LNCaP clone FGC (cell line): ENCODE data around the gene TFEB.

Experiments
- DNase-seq: peaks from one replicate; pipeline ENCODE4 v3.0.0-alpha.2; 2011; ENCODE audit warnings: low read depth
- H3K4me3 ChIP-seq: 2 replicates; pipeline ENCODE4 v1.5.1; 2011; ENCODE audit warnings: mild to moderate bottlenecking, low read depth, low read length, control low read depth
- TF ChIP-seq, protein P1 (sequence below): IDR thresholded peaks from 2 replicates; pipeline ENCODE4 v1.5.1; 2012; ENCODE audit warnings: mild to moderate bottlenecking; ENCODE audit not compliant: control insufficient read depth, insufficient read depth; ENCODE audit errors: extremely low read depth

The TFEB gene

GRCh38 chr6:41735427-41736185 is at the start of gene TFEB:
Gene TFEB, minus strand, starts transcription at chr6:41735608. Its CDS starts 44,395 bp downstream, at chr6:41691213.
- DNase-seq: no peak
- peak within 1 kb of the TSS; percentile 61 for H3K4me3 ChIP-seq
- TF ChIP-seq, protein P1, sequence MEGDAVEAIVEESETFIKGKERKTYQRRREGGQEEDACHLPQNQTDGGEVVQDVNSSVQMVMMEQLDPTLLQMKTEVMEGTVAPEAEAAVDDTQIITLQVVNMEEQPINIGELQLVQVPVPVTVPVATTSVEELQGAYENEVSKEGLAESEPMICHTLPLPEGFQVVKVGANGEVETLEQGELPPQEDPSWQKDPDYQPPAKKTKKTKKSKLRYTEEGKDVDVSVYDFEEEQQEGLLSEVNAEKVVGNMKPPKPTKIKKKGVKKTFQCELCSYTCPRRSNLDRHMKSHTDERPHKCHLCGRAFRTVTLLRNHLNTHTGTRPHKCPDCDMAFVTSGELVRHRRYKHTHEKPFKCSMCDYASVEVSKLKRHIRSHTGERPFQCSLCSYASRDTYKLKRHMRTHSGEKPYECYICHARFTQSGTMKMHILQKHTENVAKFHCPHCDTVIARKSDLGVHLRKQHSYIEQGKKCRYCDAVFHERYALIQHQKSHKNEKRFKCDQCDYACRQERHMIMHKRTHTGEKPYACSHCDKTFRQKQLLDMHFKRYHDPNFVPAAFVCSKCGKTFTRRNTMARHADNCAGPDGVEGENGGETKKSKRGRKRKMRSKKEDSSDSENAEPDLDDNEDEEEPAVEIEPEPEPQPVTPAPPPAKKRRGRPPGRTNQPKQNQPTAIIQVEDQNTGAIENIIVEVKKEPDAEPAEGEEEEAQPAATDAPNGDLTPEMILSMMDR: peak; percentile 98

GRCh38 chr6:41784581-41785171 is 49.3 kb upstream of the TFEB start:
- no peak for DNase-seq
- TF ChIP-seq, protein P1: no peak
- H3K4me3 ChIP-seq: no peak overlapping the region

DNA sequence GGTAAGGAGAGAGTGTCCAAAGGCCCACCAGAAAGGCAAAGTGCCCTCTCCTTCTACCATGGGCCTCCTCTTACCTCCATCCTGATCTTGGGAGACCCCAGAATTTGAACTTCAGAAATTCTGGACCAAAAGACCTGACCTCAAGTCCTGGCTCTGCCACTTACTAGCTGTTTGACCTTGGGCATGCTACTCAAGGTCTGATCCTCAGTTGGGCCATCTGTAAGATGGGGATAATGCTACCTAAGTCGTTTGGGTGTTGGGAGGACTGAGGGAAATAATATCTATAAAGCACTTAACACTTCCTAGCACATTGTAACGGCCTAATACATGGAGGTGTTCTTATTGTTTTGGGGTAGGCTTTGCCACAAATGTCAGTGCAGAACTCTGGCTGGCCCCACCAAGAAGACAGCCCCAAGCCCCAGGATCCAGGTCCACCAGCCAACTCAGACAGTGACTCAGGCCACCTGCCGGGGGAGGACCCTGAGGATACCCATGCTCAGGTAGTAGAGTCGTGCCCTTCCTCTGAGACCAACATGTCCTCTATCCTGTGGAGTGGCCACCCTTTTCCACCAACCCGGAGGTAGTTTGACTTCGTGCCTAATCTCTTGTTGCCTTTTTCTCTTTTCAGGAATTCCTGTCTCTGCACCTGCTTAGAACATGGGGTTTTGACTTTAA is 47.8 kb upstream of the TFEB start:
- no peak overlapping the region for H3K4me3 ChIP-seq
- DNase-seq: no peak
- TF ChIP-seq, protein P1: no peak

DNA sequence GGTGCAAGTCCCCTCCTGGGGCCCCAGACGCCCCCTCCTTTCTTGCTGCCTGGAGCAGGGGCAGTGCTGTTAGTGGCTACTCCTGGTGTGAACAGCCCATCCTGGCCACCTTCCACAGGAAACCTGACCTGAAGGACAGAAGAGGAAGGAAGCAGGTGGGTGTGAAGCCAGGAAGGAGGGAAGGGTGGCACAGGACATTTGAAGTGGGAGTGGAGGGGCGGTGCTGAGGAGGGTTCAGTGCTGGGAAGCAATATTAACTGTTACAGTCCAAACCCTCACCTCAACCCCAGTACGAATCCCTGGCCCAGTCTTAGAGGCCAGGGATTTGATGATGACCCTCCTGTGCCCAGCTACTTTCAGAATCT is 45.9 kb upstream of the TFEB start:
- peak overlapping the region; percentile 77 for H3K4me3 ChIP-seq
- peak; percentile 44 for DNase-seq
- TF ChIP-seq, protein P1: no peak

DNA sequence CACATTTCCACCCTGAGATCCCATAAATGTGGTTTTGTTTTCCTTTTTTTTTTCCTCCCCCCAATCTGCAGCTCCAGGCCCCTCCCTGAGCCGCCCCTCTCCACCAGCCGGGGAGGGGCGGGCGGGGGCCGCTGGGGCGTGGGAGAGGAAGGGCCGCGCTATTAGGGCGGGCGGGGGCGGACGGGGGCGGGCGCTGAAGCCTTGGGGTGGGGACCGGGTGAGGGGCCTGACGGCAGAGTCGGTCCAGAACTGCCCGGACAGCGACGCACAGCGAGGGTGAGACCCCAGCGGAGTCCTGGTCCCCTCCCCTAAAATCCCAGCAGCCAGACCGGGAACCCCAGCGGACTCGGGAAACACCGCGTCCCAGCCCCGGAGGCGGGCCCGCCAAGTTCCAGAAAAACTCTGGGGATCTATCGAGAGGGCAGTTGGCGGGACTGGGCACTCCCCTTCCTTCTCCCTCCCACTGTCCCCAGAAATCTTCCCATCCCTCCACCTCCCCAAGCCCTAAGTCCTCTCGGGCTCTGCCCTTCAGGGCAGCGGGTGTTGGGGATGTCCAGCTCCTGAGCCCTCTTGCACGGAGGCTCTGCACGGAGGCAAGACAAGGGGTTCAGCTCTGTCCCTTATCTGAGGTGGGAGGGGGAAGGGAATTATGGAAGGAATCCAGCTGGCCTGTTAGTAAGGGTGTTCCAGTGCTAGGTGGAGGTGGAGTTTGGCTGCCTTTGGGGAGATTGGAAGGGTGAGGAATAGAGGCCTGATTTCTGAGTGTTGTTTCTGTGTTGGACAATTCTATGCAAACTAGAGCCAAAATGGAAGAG is 45.4 kb upstream of the TFEB start, which contains the start of gene PRICKLE4:
TSS of gene PRICKLE4 (plus strand) at position 232 of the 815 bp plus-strand sequence. CDS start 2,692 bp downstream, outside the sequence.
- no peak for DNase-seq
- TF ChIP-seq, protein P1: no peak
- H3K4me3 ChIP-seq: peak within 1 kb of the TSS; percentile 77

- TF ChIP-seq, protein P1: peak; percentile 99
- DNase-seq: peak; percentile 72
- H3K4me3 ChIP-seq: peak within 1 kb of the TSS; percentile 77
Measured at GRCh38 chr6:41779788-41780550, 44.6 kb upstream of the TFEB start, which contains the start of gene FRS3. Gene FRS3, minus strand, starts transcription at chr6:41779900. Its CDS starts 2,913 bp downstream, at chr6:41776987.
